Upper lobe of left lung (tissue), 4 donors: ENCODE data around the gene OSCP1.

Source experiments
- EP300 ChIP-seq, 4 donors: sonication (generic); formaldehyde crosslinking; IDR thresholded peaks; one replicate each; pipeline ENCODE4 v1.5.1; 2017; ENCODE audit warnings: antibody characterized with exemption in 4 of 4, control low read depth in 2 of 4
- POLR2A ChIP-seq, 4 donors: fragments of 450-650 bp; IDR thresholded peaks; one replicate each; pipeline ENCODE4 v1.5.1; 2016 to 2017; ENCODE audit warnings: antibody characterized with exemption in 4 of 4, mild to moderate bottlenecking in 2 of 4
- POLR2AphosphoS5 ChIP-seq, 2 donors: sonication (generic); formaldehyde crosslinking; IDR thresholded peaks; one replicate each; pipeline ENCODE4 v1.5.1; 2017; ENCODE audit warnings: antibody characterized with exemption in 2 of 2
- TF ChIP-seq, protein P1 (sequence below), 6 experiments: fragments of 450-650 bp in 4 of 6; fragments of 200-600 bp in 2 of 6; sonication (generic) in 2 of 6; IDR thresholded peaks; one replicate each; pipeline ENCODE4 v1.5.1; 2016 to 2019; ENCODE audit warnings: antibody characterized with exemption in 6 of 6

DNA sequence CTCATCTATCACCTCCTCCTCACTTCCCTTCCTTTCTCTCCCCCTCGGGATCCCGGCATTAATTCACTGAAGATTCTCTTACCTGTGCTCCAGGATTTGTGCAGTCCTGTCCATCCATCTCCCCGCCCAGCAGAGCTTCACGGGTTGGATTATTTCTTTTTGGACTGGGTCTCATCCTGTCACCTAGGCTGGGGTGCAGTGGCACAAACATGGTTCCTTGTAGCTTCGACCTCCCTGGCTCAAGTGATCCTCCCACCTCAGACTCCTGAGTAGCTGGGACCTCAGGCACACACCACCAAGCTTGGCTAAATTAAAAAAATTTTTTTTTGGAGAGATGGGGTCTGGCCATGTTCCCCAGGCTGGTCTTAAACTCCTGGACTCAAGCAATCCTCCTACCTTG is 44.7 kb upstream of the OSCP1 start:
- TF ChIP-seq, protein P1, sequence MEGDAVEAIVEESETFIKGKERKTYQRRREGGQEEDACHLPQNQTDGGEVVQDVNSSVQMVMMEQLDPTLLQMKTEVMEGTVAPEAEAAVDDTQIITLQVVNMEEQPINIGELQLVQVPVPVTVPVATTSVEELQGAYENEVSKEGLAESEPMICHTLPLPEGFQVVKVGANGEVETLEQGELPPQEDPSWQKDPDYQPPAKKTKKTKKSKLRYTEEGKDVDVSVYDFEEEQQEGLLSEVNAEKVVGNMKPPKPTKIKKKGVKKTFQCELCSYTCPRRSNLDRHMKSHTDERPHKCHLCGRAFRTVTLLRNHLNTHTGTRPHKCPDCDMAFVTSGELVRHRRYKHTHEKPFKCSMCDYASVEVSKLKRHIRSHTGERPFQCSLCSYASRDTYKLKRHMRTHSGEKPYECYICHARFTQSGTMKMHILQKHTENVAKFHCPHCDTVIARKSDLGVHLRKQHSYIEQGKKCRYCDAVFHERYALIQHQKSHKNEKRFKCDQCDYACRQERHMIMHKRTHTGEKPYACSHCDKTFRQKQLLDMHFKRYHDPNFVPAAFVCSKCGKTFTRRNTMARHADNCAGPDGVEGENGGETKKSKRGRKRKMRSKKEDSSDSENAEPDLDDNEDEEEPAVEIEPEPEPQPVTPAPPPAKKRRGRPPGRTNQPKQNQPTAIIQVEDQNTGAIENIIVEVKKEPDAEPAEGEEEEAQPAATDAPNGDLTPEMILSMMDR (IDR thresholded peaks at IDR 0.05) = no peak
- TF ChIP-seq EP300 (IDR thresholded peaks at IDR 0.05) = no peak
- no peak for TF ChIP-seq POLR2A (IDR thresholded peaks at IDR 0.05)
- TF ChIP-seq POLR2AphosphoS5 (IDR thresholded peaks at IDR 0.05) = no peak
